ENCODE data around the gene TBC1D8. TPM values are rescaled to one million over a fixed set of nuclear protein-coding genes. Genes with fewer than 3 reads are reported as not detected.

The TBC1D8 gene
- total RNA-seq, 1 donor from 2014 or later = 72.1 TPM

Other genes with a start within 250 kb of the TBC1D8 start
- gene RPL31, start 149.1 kb downstream of the TBC1D8 start, total RNA-seq = 966 TPM
- gene CNOT11, start 101.5 kb upstream of the TBC1D8 start, total RNA-seq = 67.5 TPM
- gene RNF149, start 157.3 kb upstream of the TBC1D8 start, total RNA-seq = 54.9 TPM
- gene CREG2, start 236.1 kb upstream of the TBC1D8 start, total RNA-seq = 0.26 TPM

All from mucosa of gallbladder (tissue), 1 donor.